HG02852 (cell line): Measurements from ENCODE around the gene XPNPEP2.

Source experiments
- ATAC-seq: cut with Tn5 transposase; IDR thresholded peaks from one replicate; pipeline ENCODE4 v1.9.1; 2021; ENCODE audit warnings: mild to moderate bottlenecking, moderate library complexity; ENCODE audit not compliant: unreplicated experiment

XPNPEP2 gene

GRCh38 chrX:129748305-129748704, 9.5 kb downstream of the XPNPEP2 start:
- no peak for ATAC-seq

GRCh38 chrX:129749069-129749468, 10.3 kb downstream of the XPNPEP2 start:
- ATAC-seq: no peak

- no peak for ATAC-seq
These were observed 12.2 kb downstream of the XPNPEP2 start for GRCh38 chrX:129750971-129751370.

- ATAC-seq: no peak
These were observed 15.6 kb downstream of the XPNPEP2 start for GRCh38 chrX:129754056-129755024.

- no peak for ATAC-seq
These were observed 17.2 kb downstream of the XPNPEP2 start for GRCh38 chrX:129755779-129756650.

GRCh38 chrX:129759576-129760061, 20.8 kb downstream of the XPNPEP2 start:
- ATAC-seq: peak; percentile 31

- no peak for ATAC-seq
These were observed 21.4 kb downstream of the XPNPEP2 start for GRCh38 chrX:129760155-129760554.

GRCh38 chrX:129760981-129761380, 22.2 kb downstream of the XPNPEP2 start:
- ATAC-seq: no peak

GRCh38 chrX:129761596-129761995, 22.8 kb downstream of the XPNPEP2 start:
- no peak for ATAC-seq

- no peak for ATAC-seq
These were observed 23.7 kb downstream of the XPNPEP2 start for GRCh38 chrX:129762448-129762847.

GRCh38 chrX:129763666-129764065, 24.9 kb downstream of the XPNPEP2 start:
- ATAC-seq: no peak

GRCh38 chrX:129768186-129768585, 29.4 kb downstream of the XPNPEP2 start:
- no peak for ATAC-seq

- no peak for ATAC-seq
These were observed 30.0 kb downstream of the XPNPEP2 start for GRCh38 chrX:129768586-129769466.

- ATAC-seq: peak; percentile 44
These were observed 30.8 kb downstream of the XPNPEP2 start for GRCh38 chrX:129769467-129770154.

GRCh38 chrX:129771266-129771995, 32.7 kb downstream of the XPNPEP2 start:
- no peak for ATAC-seq

- peak; percentile 81 for ATAC-seq
These were observed 34.1 kb downstream of the XPNPEP2 start for GRCh38 chrX:129772796-129773431.

GRCh38 chrX:129773649-129774458, 35.1 kb downstream of the XPNPEP2 start:
- no peak for ATAC-seq
